Lower lobe of right lung (tissue), 2 donors: ENCODE results near the gene C7orf25. TPM values are rescaled to one million over a fixed set of nuclear protein-coding genes. Genes with fewer than 3 reads are reported as not detected.

ENCODE experiments used
- ATAC-seq, 2 donors: fragments of 200-7000 bp; cut with Tn5 transposase; one replicate each; pipeline ENCODE4 v1.9.1; 2020 to 2022; ENCODE audit warnings: mild to moderate bottlenecking in 2 of 2, moderate library complexity in 2 of 2
- DNase-seq: peaks from one replicate; pipeline ENCODE4 v3.0.0-alpha.2; 2020
- H3K27ac ChIP-seq: fragments of 200-600 bp; one replicate; pipeline ENCODE4 v1.8.0; 2022
- H3K27me3 ChIP-seq: fragments of 200-600 bp; one replicate; pipeline ENCODE4 v1.8.0; 2022; ENCODE audit warnings: low read depth
- H3K36me3 ChIP-seq: fragments of 200-600 bp; one replicate; pipeline ENCODE4 v1.8.0; 2022; ENCODE audit warnings: mild to moderate bottlenecking
- H3K4me1 ChIP-seq: fragments of 200-600 bp; one replicate; pipeline ENCODE4 v1.8.0; 2022
- H3K4me3 ChIP-seq: fragments of 200-600 bp; one replicate; pipeline ENCODE4 v1.8.0; 2022; ENCODE audit warnings: mild to moderate bottlenecking
- H3K9me3 ChIP-seq: fragments of 200-600 bp; one replicate; pipeline ENCODE4 v1.8.0; 2022
- intact Hi-C: fragments of 100-400 bp; cut with DNase I; formaldehyde crosslinking; loops from one replicate; pipeline ENCODE4 v1.11.0; 2022
- total RNA-seq: library from RNA; stranded (reverse); fragmentation: NEBNext Ultra II Directional; extraction: Animal tissue kit (Norgen Biotek cat#: 25700); gene quantifications from one replicate; pipeline ENCODE4 v1.2.1, GENCODE V29; 2021
- TF ChIP-seq, protein P1 (sequence below): fragments of 200-600 bp; IDR thresholded peaks from one replicate; pipeline ENCODE4 v1.8.0; 2022; ENCODE audit warnings: antibody characterized with exemption, mild to moderate bottlenecking
- donor health status: DM: no; HTN: yes; CAD: no; lungs with severe emphysema.

Gene C7orf25
- total RNA-seq, 1 donor from 2014 or later = 7.8 TPM

DNA sequence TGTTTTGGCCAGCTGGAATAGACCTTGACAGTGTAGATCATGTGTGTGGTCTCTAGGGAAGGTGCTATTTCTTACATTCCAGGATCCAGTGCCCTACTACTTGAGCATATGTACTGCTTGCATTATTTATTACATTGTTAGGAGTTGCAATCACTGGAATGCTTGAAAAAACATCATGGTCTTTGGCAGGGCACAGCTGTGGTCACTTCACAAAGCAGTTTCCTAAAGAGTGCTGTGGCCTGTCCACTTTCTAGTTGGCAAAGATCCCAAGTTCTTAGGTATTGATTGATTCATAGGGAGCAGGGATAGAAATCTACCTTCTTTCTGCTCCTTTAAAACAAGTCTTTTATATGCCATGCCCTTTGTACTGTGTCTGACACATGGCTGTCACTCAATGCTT is 4.6 kb downstream of the C7orf25 start:
- Histone ChIP-seq H3K36me3 (no peaks in the 10 kb centered on the region), H3K27ac (no peak overlapping the region), H3K9me3 (no peaks in the 10 kb centered on the region), H3K4me3 (no peak overlapping the region), H3K27me3 (no peaks in the 10 kb centered on the region), H3K4me1 (peaks cover 35% of the 10 kb centered on the region)
- intact Hi-C loops = no loop called here
- TF ChIP-seq, protein P1, sequence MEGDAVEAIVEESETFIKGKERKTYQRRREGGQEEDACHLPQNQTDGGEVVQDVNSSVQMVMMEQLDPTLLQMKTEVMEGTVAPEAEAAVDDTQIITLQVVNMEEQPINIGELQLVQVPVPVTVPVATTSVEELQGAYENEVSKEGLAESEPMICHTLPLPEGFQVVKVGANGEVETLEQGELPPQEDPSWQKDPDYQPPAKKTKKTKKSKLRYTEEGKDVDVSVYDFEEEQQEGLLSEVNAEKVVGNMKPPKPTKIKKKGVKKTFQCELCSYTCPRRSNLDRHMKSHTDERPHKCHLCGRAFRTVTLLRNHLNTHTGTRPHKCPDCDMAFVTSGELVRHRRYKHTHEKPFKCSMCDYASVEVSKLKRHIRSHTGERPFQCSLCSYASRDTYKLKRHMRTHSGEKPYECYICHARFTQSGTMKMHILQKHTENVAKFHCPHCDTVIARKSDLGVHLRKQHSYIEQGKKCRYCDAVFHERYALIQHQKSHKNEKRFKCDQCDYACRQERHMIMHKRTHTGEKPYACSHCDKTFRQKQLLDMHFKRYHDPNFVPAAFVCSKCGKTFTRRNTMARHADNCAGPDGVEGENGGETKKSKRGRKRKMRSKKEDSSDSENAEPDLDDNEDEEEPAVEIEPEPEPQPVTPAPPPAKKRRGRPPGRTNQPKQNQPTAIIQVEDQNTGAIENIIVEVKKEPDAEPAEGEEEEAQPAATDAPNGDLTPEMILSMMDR = no peak
- DNase-seq (no peak), ATAC-seq (no peak)

- DNase-seq (no peak), ATAC-seq (no peak)
- TF ChIP-seq, protein P1 = no peak
- no peaks in the 10 kb centered on the region for H3K27me3 ChIP-seq
- no peak overlapping the region for H3K27ac ChIP-seq
- H3K4me1 ChIP-seq = peaks cover 31% of the 10 kb centered on the region
- no peaks in the 10 kb centered on the region for H3K36me3 ChIP-seq
- intact Hi-C loops = no loop called here
- H3K4me3 ChIP-seq = no peak overlapping the region
- no peaks in the 10 kb centered on the region for H3K9me3 ChIP-seq
These were observed 5.7 kb downstream of the C7orf25 start for GRCh38 chr7:42906181-42906580.

GRCh38 chr7:42902331-42902730 is 9.5 kb downstream of the C7orf25 start:
- no peak for ATAC-seq
- intact Hi-C loops = no loop called here
- Histone ChIP-seq H3K4me3 (no peak overlapping the region), H3K27me3 (no peaks in the 10 kb centered on the region), H3K27ac (no peak overlapping the region), H3K9me3 (no peaks in the 10 kb centered on the region), H3K36me3 (no peaks in the 10 kb centered on the region), H3K4me1 (no peaks in the 10 kb centered on the region)
- TF ChIP-seq, protein P1 = no peak
- DNase-seq = no peak

DNA sequence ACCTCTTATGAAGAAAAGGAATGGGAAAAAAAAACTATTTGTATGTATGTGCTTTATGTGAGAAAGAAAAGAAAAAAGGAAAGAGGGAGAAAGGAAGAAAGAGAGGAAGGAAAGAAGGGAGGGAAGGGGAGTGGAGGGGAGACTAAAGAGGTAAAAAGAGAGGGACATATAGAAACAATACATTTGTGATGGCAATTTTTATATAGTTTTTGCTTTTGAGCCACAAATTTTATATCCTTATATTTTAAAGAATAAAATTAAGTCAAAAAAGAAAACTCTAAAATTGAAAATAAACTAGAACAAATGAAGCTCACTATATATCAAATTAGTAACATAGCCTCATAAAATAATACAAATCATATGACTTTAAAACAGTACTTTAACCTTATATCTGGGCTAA is 11.0 kb downstream of the C7orf25 start:
- intact Hi-C loops = no loop called here
- DNase-seq (no peak), ATAC-seq (no peak)
- H3K27me3 ChIP-seq = no peaks in the 10 kb centered on the region
- no peaks in the 10 kb centered on the region for H3K4me1 ChIP-seq
- no peaks in the 10 kb centered on the region for H3K9me3 ChIP-seq
- H3K36me3 ChIP-seq = no peaks in the 10 kb centered on the region
- no peak overlapping the region for H3K4me3 ChIP-seq
- TF ChIP-seq, protein P1 = no peak
- H3K27ac ChIP-seq = no peak overlapping the region

DNA sequence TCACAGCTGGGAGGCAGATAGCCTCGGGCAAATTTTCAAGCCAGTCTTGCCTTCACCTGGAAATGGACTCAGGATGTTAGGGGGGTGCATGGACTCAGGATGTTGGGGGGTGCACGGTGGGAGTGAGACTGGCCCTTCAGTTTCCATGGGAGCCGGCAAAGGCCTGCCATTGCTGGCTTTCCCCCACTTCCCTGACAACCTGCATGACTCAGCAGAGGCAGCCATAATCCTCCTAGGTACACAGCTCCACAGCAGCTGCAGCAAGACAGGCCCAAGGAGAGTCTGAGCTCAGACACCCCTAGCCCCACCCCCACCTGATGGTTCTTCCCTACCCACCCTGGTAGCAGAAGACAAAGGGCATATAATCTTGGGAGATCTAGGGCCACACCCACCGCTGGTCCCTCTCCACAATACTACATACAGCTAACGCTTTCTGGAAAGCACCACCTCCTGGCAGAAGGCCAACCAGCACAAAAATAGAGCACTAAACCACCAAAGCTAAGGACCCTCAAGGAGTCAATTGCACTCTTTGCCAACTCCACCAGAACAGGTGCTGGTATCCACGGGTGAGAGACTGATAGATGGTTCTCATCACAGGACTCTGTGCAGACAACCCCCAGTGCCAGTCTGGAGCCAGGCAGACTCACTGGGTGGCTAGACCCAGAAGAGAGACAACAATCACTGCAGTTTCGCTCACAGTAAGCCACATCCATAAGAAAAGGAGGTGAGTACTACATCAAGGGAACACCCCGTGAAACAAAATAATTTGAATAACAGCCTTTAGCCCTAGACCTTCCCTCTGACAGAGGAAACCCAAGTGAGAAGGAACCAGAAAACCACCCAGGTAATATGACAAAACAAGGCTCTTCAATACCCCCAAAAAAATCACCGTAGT is 18.3 kb downstream of the C7orf25 start:
- ATAC-seq (no peak), DNase-seq (no peak)
- intact Hi-C loops = no loop called here
- Histone ChIP-seq H3K27ac (no peak overlapping the region), H3K4me1 (peaks cover 6% of the 10 kb centered on the region), H3K9me3 (peaks cover 10% of the 10 kb centered on the region), H3K36me3 (no peaks in the 10 kb centered on the region), H3K27me3 (no peaks in the 10 kb centered on the region), H3K4me3 (no peak overlapping the region)
- TF ChIP-seq, protein P1 = no peak
